Keratinocyte (primary cell): Measurements from ENCODE around the gene DBNDD1.

Source experiments
- EZH2 ChIP-seq: IDR thresholded peaks from one replicate; pipeline ENCODE4 v1.6.1; 2012; ENCODE audit warnings: inconsistent platforms, mild to moderate bottlenecking, low read length, moderate library complexity
- TF ChIP-seq, protein P1 (sequence below), 3 experiments: IDR thresholded peaks in 1 of 3; conservative IDR thresholded peaks in 1 of 3; optimal IDR thresholded peaks in 1 of 3; 2 replicates in 2 of 3; 3 replicates in 1 of 3; pipeline versions ENCODE3 to v1.5.1; 2011; ENCODE audit warnings: low read length in 3 of 3, mild to moderate bottlenecking in 3 of 3, moderate library complexity in 2 of 3, control low read depth in 1 of 3, inconsistent platforms in 1 of 3; ENCODE audit not compliant: insufficient read depth in 2 of 3; ENCODE audit errors: extremely low read depth in 1 of 3

GRCh38 chr16:89958596-89958995 lies 60.7 kb downstream of the DBNDD1 start:
- TF ChIP-seq, protein P1, sequence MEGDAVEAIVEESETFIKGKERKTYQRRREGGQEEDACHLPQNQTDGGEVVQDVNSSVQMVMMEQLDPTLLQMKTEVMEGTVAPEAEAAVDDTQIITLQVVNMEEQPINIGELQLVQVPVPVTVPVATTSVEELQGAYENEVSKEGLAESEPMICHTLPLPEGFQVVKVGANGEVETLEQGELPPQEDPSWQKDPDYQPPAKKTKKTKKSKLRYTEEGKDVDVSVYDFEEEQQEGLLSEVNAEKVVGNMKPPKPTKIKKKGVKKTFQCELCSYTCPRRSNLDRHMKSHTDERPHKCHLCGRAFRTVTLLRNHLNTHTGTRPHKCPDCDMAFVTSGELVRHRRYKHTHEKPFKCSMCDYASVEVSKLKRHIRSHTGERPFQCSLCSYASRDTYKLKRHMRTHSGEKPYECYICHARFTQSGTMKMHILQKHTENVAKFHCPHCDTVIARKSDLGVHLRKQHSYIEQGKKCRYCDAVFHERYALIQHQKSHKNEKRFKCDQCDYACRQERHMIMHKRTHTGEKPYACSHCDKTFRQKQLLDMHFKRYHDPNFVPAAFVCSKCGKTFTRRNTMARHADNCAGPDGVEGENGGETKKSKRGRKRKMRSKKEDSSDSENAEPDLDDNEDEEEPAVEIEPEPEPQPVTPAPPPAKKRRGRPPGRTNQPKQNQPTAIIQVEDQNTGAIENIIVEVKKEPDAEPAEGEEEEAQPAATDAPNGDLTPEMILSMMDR (optimal IDR thresholded peaks at IDR 0.05 in 1 of 3, IDR thresholded peaks at IDR 0.05 in 1 of 3, conservative IDR thresholded peaks at IDR 0.05 in 1 of 3; ENCODE audit: extremely low read depth in 1 of 3, insufficient read depth in 2 of 3, low read length in 3 of 3) = no peak
- no peak for TF ChIP-seq EZH2
